Stimulated activated CD8-positive, alpha-beta memory T cell treated with anti-CD3 and anti-CD28 coated beads, Interleukin-15, amount 100 ng/mL, for 48 hours (primary cell): ENCODE results near the gene CUL2.
"Not testable (repeated sequence)": the region's sequence is repeated elsewhere in the genome, so short reads cannot be mapped to it uniquely, and the experiment has no call there.

ENCODE experiments used
- DNase-seq, 2 donors: peaks; one replicate each; pipeline ENCODE4 v3.0.0-alpha.2; 2020; ENCODE audit warnings: low read depth in 2 of 2

Gene CUL2

DNA sequence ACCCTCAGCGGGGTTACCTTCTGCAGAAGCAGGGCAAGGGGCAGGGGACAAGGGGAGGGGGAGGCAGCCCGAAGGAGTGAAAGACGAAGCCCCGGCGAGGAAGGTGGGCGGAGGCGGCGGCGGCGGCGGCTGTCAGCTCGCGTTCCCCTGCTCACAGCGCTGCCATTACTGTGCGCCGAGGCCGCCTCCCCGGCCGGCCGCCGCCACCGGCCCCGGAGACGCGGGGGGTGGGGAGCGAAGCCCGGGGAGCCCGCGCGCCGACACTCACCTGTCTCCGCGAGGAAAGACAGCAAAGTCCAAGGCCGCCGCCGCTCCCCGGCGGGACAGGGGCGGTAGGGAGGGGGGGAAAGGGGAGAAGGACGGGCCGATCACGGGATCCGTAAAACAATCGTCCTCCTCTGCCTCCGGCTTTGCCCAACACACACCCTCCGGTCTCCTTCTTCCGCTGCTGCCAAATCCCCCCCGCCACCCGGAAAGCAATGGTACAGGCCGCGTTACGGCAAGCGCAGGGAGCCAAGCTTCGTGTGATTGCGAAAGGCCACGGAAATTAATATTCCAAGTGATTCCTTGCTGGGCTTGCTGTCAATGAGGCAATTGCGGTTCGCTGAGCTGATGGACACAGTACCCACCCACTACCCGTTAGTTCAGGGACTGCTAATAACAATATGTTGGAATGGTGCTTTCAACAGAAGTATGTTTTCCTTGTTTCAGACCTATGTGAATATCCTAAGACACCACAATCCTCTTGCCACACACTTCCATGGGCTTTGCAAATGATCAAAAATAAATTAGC, at the start of gene CUL2:
TSS of gene CUL2 (minus strand) at position 180 of the 793 bp plus-strand sequence. CDS start 19,024 bp downstream, outside the sequence.
- DNase-seq, result peak; percentile 81 to 85

- DNase-seq, result no peak
Observed at GRCh38 chr10:35136263-35136815, 46.2 kb upstream of the CUL2 start.

DNA sequence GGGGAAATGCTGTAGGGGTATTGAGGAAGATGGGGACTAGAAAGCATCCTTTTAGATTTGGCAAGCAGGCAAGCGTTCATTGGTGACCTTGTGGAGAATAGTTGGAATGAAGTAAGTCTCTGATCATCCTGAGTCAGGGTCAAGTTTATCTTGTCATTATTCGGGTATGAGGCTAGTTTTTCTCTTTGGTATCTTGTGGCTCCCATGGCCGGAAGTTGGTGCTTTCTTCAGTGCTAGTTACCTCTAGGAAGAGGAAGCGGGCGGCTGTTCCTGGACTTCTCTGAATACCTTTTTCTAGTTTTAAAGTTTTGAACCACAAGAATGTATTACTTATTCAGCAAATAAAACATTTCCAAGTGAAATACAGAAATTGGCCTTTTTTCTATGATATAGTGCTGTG, 45.7 kb upstream of the CUL2 start:
- DNase-seq, result no peak

DNA sequence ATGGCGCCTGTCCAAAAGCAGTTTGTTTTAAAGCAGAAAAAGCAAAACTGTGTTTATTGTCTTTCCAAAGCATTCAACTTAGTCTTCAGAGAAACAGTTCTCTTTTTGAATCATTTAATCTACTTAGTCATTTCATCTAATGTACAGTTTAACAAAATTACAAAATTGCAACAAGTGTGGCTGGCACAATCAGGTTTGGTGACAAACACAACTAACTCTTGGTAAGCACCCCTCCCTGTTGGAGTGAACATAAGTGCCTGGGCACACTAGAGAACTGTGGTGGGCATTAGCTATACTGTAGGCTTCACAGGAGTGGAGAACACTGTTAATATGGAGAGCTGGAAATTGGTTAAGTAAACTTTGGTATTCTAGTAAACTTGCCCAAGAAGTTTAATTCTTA, 43.4 kb upstream of the CUL2 start:
- DNase-seq, result no peak

GRCh38 chr10:35132727-35133126, 42.6 kb upstream of the CUL2 start:
- no peak for DNase-seq

DNA sequence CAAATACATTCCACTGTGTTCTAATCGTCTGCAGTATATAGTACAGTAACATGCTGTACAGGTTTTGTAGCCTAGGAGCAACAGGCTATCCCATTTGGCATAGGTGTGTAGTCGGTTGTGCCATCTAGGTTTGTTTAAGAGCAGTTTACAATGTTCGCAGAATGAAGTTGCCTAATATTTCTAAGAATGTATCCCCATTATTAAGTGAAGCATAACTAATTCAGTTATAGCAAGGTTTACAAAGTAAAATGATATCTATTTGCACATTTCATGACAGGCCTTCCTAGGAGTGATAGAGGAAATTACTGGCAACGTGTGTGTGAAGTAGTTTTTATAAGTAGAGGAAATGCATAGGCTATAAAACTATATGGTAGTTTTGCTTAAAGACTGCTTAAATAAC, 40.5 kb upstream of the CUL2 start:
- DNase-seq, result no peak

DNA sequence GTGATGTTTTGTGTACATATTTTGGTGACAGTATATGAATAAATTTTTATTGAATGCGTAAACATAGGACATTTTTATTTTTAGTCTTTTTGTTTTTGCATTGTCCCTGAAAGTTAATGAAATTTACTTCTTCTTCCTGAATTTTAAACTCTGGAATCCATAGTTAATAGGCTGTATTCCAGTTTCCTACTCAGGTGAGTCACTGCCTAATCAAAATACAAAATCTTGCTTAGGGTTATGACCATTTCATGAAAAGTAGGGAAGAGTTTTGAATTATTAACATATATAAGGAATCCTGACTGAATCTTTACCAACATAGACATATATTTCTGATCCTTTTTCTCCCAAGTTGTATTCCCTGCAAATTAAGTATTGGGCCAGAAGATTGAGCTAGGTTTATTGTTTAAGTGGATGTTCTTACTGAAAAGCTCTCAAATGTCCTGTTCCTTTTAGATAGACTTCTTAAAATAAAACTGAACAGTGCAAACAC, 39.1 kb upstream of the CUL2 start:
- no peak for DNase-seq

DNA sequence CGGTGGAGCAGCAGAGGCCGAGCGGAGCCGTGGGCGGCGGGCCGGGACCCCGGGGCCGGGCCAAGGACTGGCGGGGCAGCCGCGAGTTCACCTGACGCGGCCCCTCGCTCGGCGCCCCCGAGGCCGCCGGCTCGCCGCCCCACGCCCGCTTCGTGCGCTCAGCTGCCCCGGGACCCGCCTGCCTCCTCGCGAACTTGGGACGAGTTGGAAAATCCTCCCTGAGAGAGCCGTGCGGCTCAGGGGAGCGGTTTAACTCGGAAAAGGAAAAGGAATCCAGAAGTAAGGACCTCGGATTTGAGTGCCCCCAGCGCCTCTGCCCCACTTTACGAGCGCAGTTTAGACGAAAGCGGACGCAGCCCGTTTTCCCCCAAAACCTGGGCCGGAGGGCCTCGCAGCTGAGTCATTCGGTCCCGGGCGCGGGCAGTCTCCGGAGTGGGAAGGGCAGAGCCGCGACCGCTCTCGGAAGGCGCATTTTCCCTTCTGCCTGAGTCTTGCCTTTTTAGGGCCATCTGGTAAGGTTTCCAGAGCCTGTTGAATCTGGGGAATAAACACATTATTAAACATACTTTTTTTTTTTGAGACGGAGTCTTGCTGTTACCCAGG, 37.2 kb upstream of the CUL2 start:
- DNase-seq, result peak; percentile 51 to 58

DNA sequence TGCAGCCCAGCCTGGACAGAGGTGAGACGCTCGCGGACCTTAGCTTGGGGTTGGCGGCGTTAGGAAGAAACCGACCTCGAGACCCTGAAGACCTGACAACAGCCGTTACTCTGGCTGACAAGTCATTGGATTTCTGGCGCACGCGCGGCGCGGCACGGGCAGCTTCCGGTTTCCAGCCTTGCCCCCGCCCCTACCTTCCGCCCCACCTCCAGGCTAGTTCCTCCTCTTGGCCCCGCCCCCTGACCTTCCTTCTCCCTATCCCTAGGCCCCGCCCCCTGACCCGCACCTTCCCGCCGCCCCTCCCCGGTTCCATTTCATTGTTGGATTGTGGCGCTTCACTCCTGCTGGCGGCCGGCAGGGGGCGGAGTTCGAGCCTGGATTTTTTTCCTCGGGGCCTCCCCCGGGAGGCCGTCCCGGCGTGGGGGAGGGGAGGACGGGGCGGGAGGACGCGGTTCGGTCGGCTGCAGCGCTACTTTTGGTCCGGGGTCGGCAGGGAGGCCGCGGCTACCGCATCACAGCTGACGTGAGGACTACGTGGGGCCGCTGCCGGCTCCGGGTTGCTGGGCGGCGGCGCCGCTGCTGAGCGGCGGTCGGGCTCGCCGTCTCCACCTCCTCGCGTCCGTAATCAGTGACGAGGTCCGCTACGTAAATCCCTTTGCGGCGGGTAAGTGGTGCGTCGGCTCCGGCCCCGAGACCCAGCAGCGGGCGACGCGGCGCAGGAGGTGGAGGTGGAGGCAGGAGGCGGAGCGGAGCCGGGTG, 36.6 kb upstream of the CUL2 start, which contains the start of gene CREM:
TSS of gene CREM (plus strand) at position 317 of the 759 bp plus-strand sequence. CDS start 10,990 bp downstream, outside the sequence.
- peak; percentile 98 for DNase-seq

- no peak for DNase-seq
Observed at GRCh38 chr10:35126062-35126529, 36.0 kb upstream of the CUL2 start.

- no peak for DNase-seq
Observed at GRCh38 chr10:35124540-35124939, 34.4 kb upstream of the CUL2 start.

DNA sequence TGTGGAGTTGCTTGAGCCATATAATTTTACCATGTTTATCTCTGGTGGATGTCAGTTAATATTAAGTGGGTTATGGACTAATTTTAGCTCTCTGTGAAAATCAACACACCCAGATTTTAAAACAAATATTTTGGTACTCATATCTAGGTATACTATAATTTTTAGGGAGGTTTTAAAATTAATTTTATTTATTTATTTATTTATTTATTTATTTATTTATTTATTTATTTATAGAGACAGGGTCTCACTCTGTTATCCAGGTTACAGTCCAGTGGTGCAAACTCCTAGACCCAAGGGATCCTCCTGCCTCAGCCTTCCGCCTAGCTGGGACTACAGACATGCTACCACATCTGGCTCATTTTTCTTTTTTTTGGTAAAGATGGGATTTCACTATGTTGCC, 29.2 kb upstream of the CUL2 start:
- no peak for DNase-seq

GRCh38 chr10:35112571-35112970, 22.4 kb upstream of the CUL2 start:
- DNase-seq, result no peak

DNA sequence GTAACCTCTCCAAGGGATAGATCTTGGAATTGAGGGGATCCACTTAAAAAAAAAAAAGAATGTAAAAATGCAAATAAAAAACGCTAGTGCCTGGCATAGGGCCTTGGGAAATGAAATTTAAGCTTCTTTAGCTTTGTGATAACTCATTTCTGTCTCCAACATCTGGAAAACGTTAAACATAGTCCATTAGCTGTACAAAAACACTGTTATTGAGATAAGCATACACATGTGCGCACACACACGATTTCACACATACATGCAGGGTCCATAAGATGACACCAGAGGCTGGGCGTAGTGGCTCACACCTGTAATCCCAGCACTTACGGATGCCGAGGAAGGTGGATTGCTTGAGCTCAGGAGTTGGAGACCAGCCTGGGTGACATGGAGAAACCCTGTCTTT, 13.7 kb upstream of the CUL2 start:
- DNase-seq, result no peak

DNA sequence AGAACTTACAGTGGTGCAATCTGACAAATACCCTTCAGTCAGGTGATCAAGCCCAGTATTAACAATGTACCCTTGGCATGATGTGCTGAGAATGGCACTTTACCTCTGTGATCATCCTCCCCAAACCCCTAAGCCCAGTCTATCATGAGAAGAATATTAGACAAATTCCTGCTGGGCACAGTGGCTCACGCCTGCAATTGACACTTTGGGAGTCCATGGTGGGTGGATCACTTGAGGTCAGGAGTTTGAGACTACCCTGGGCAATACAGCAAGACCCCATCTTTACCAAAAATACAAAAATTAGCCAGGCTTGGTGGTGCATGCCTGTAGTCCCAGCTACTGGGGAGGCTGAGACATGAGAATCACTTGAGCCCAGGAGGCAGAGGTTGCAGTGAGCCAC, 7.4 kb upstream of the CUL2 start:
- DNase-seq, result no peak

DNA sequence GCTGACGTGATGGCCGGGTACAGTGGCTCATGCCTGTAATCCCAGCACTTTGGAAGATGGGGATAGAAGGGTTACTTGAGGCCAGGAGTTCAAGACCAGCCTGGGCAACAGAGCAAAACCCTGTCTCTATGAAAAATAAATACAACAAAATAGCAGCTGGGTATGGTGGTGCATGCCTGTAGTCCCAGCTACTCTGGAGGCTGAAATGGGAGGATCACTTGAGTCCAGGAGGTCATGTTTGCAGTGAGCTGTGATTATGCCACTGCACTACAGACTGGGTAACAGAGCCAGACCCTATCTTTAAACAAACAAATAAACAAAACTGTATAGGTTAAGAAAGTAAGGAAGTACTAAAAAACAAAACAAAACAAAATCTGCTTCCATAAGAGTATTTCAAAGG, 6.2 kb upstream of the CUL2 start:
- DNase-seq, result no peak

DNA sequence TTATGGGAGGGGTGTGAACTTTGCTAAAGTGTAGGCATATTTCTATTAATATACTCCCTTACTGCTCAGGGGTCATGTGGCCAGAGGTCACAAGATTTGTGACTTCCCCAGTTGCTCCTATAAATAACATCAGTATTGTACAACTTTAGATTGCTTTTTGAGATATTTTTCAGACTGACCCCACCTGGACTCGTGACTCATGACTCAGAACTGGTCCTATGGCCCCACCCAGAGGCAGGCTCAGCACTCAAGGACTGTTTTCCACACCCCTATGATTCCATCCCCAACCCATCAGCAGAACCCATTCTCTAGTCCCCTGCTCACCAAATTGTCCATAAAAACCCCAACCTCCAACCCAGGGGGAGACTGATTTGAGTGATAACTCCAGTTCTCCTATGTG, 2.7 kb upstream of the CUL2 start:
- DNase-seq, result no peak

DNA sequence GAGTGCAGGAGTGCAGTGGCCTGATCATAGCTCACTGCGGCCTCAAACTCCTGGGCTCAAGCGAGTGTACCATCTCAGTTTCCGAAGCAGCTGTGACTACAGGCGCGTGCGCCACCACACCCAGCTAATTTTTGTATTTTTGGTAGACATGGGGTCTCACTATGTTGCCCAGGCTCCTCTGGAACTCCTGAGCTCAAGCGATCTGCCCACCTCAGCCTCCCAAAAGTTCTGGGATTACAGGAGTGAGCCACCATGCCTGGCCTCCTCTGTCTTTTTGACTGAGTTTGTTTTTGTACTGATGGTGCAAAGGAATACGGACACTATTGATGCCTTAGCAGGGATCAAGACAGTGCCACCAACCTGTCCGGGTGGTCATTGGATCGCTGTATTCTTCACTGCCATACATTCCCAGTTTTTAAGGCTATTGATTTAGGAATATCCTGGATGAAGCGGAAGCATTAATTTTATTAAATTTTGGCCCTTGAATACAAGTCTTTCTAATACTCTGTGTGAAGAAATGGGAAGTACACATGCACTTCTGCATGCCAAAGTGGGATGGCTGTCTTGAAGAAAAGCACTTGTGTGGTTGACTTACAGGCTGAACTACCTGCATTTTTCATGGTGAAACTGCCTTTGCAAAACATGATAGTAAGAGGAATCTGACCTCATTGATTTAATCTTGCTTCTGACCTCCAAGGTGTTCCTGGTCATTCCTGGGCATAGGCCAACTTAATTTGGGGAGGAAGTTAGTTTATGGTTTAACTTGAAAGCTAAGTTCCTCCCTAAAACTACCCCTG, 2.1 kb upstream of the CUL2 start:
- no peak for DNase-seq

GRCh38 chr10:35089611-35090161, 455 bp downstream of the CUL2 start:
- DNase-seq, result no peak

DNA sequence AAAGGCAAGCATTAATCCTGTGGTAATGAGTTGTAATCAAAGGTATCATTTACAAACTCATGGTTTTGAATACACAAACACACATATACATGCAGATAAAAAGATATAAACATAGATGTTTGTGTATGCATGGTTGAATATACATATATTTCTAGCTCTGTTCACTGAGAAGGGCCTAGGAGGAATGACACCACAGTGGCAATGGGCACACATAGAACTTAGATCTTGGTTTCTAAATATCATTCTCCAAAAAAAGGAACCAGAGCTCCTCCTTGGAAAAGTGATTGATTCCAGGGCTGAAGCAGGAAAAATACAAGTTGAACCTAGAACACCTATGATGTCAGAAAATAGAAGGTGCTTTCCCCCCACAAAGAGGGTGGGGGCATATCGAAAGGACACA, 6.9 kb downstream of the CUL2 start:
- no peak for DNase-seq

DNA sequence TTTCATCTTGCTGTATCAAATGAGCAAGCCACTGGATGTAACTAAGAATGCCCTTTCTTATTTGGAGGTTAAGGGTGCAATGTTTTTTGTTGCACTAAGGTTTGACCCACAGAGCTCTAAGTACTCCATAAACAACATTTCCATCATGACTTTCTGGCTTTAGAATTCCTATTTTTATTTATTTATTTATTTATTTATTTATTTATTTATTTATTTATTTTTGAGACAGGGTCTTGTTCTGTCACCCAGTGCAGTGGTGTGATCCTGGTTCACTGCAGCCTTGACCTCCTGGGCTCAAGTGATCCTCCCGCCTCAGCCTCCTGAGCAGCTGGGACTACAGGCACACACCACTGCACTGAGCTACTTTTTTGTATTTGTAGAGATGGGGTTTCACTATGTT, 9.9 kb downstream of the CUL2 start:
- DNase-seq, result not testable (repeated sequence)
